Fibroblast of mammary gland (primary cell): ENCODE results near the gene TACC3.
"Not testable (repeated sequence)": the region's sequence is repeated elsewhere in the genome, so short reads cannot be mapped to it uniquely, and the experiment has no call there.

ENCODE experiments used
- DNase-seq: peaks from one replicate; pipeline ENCODE4 v3.0.0-alpha.2; 2010; ENCODE audit warnings: low read depth
- H3K4me3 ChIP-seq: 2 replicates; pipeline ENCODE4 v1.5.1; 2011; ENCODE audit warnings: low read depth, mild to moderate bottlenecking, low read length, moderate library complexity; ENCODE audit not compliant: control insufficient read depth
- CTCF ChIP-seq: conservative IDR thresholded peaks from 2 replicates; pipeline ENCODE4 v1.5.1; 2011; ENCODE audit warnings: low read depth, low read length, inconsistent platforms; ENCODE audit not compliant: control insufficient read depth, insufficient read depth

Gene TACC3

GRCh38 chr4:1686440-1687036 lies 34.8 kb upstream of the TACC3 start:
- no peak overlapping the region for H3K4me3 ChIP-seq
- no peak for DNase-seq
- TF ChIP-seq CTCF, result no peak

GRCh38 chr4:1690698-1691097 lies 30.6 kb upstream of the TACC3 start:
- H3K4me3 ChIP-seq, result no peak overlapping the region
- TF ChIP-seq CTCF, result no peak
- DNase-seq, result no peak

- TF ChIP-seq CTCF, result no peak
- H3K4me3 ChIP-seq, result no peak overlapping the region
- DNase-seq, result no peak
Measured at GRCh38 chr4:1691737-1692373, 29.5 kb upstream of the TACC3 start.

GRCh38 chr4:1693131-1693896 lies 28.0 kb upstream of the TACC3 start:
- peak; percentile 94 for TF ChIP-seq CTCF
- peak; percentile 72 for DNase-seq
- H3K4me3 ChIP-seq, result no peak overlapping the region

- H3K4me3 ChIP-seq, result no peak overlapping the region
- no peak for TF ChIP-seq CTCF
- no peak for DNase-seq
Measured at GRCh38 chr4:1695913-1696312, 25.4 kb upstream of the TACC3 start.

- DNase-seq, H3K4me3 ChIP-seq: not testable (repeated sequence)
Measured at GRCh38 chr4:1701671-1702070, 19.6 kb upstream of the TACC3 start.

GRCh38 chr4:1703867-1704266 lies 17.5 kb upstream of the TACC3 start:
- no peak overlapping the region for H3K4me3 ChIP-seq
- no peak for DNase-seq
- no peak for TF ChIP-seq CTCF
